ENCODE measurements around the gene ASB6.

GRCh38 chr9:129676287-129676686 lies 34.3 kb upstream of the ASB6 start:
- no peak for TF ChIP-seq CTCF (IDR thresholded peaks at IDR 0.05)
- no peak for TF ChIP-seq EP300 (IDR thresholded peaks at IDR 0.05; ENCODE audit: low read depth)
- TF ChIP-seq POLR2A (IDR thresholded peaks at IDR 0.05), result no peak
- TF ChIP-seq POLR2AphosphoS5 (IDR thresholded peaks at IDR 0.05), result no peak

All from transverse colon (tissue), 4 donors.